GM12864 (cell line): ENCODE data around the gene SPDYC.
A peak's percentile ranks its signal among the peaks of the same experiment; 100 is the strongest.

Experiments
- DNase-seq: peaks from one replicate; pipeline ENCODE4 v3.0.0-alpha.2; 2011; ENCODE audit warnings: low read depth
- H3K4me3 ChIP-seq: 2 replicates; pipeline ENCODE4 v1.5.1; 2011; ENCODE audit warnings: mild to moderate bottlenecking, low read depth, low read length, control low read depth
- TF ChIP-seq, protein P1 (sequence below): IDR thresholded peaks from 2 replicates; pipeline ENCODE4 v1.5.1; 2011; ENCODE audit warnings: low read depth, mild to moderate bottlenecking, moderate library complexity, low read length, control low read depth, inconsistent platforms; ENCODE audit errors: missing control alignments

The SPDYC gene

DNA sequence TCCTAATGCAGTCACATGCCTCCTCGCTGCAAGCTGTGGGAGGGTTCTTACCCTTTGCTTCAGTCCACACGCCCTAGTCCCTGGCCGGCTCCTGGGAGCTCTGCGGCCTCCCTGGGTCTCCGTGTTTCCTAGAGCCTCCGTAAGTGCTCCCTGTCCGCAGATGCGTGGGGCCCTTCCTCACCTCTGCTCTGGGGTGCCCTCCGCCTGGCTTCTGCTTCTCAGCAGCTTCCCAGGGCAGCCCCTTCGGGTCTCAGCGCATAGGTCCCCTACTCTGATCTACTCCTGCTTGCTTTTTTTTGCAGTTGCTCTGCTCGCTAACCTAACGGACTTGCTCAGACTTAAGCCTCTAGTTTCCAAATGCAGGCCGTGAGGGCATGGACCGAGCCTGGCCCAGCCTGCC lies 34.1 kb downstream of the SPDYC start:
- DNase-seq = no peak
- H3K4me3 ChIP-seq = no peak overlapping the region
- TF ChIP-seq, protein P1, sequence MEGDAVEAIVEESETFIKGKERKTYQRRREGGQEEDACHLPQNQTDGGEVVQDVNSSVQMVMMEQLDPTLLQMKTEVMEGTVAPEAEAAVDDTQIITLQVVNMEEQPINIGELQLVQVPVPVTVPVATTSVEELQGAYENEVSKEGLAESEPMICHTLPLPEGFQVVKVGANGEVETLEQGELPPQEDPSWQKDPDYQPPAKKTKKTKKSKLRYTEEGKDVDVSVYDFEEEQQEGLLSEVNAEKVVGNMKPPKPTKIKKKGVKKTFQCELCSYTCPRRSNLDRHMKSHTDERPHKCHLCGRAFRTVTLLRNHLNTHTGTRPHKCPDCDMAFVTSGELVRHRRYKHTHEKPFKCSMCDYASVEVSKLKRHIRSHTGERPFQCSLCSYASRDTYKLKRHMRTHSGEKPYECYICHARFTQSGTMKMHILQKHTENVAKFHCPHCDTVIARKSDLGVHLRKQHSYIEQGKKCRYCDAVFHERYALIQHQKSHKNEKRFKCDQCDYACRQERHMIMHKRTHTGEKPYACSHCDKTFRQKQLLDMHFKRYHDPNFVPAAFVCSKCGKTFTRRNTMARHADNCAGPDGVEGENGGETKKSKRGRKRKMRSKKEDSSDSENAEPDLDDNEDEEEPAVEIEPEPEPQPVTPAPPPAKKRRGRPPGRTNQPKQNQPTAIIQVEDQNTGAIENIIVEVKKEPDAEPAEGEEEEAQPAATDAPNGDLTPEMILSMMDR = no peak

DNA sequence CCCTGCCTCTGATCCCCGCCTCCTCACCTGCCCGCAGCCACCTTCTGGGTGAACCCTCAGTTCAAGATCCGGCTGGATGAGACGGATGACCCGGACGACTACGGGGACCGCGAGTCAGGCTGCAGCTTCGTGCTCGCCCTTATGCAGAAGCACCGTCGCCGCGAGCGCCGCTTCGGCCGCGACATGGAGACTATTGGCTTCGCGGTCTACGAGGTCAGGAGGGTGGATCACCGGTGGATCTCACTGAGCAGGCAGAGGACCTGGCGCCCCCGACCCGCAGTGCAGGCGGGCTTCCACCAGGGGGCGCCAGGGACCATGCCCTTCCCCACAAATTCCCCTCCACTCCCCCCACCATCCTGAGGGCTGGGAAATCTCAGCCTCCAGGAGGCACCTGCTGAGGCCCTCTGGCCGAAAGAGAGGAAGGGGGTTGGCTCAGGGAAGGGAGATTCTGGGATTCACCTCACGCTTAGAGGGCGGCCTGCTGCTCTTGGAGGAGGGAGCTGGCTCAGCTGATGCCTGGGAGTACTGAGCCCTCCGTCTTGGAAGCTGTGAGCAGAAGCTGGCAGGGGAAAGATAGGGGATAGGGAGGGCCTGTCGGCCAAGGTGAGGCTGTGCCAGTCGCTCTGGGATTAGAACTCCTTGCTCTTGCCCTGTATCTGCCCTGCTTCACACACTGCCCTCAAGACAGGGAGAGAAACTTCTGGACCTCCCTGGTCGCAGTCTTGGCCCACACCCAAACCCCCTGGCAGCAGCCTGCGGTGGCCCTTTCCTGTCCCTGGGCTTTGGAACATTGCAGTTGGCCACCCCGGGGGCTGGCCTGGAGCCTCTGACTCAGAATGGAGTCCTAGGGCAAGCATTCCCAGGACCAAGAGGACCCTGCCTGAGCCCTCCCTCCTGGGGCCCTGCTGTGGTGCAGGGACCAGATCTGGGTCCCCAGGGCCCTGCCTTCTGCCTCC lies 34.9 kb downstream of the SPDYC start:
- no peak for DNase-seq
- TF ChIP-seq, protein P1 = peak; percentile 91
- H3K4me3 ChIP-seq = no peak overlapping the region

DNA sequence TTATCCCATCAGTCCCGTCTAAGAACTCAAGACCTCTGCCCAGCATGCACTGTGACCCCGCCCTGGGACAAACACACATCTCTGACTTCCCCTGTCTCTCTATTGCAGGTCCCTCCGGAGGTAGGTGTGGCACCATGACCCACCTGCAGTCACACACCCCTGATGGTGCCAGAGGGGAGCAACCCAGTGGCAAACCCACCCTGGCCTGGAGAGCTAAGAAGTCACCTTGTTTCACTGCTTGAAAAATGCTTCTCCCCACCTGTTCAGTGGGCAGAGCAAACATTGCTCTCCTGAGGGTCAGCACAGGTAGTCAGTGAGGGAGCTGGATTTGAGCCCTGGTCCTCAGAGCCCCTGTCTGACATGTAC lies 35.6 kb downstream of the SPDYC start:
- TF ChIP-seq, protein P1 = no peak
- DNase-seq = no peak
- H3K4me3 ChIP-seq = no peak overlapping the region

DNA sequence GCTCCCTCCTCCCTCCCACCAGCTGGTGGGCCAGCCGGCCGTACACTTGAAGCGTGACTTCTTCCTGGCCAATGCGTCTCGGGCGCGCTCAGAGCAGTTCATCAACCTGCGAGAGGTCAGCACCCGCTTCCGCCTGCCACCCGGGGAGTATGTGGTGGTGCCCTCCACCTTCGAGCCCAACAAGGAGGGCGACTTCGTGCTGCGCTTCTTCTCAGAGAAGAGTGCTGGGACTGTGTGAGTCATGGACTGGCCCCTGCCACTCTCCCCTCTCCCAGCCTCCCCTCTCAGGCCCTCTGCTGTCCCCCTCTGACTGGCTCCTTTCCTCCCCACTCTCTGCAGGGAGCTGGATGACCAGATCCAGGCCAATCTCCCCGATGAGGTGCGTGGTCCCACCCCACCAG lies 36.4 kb downstream of the SPDYC start:
- no peak overlapping the region for H3K4me3 ChIP-seq
- TF ChIP-seq, protein P1 = no peak
- DNase-seq = no peak

DNA sequence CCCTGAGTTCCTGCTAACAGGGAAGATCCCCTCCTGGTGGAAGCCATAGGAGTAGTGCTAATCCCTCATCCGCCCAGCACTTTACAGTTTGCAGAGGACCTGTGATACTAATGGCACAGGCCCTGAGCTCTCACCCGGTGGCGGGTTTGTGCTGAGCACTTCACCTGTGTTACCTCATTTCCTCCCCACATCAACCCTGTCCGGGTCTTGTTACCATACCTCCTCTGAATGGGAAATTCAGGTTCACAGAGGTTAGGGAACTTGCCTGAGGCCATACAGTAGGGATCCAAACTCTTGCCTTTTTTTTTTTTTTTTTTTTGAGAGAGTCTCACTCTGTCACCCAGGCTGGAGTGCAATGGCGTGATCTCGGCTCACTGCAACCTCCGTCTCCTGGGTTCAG lies 36.9 kb downstream of the SPDYC start:
- no peak overlapping the region for H3K4me3 ChIP-seq
- TF ChIP-seq, protein P1 = no peak
- no peak for DNase-seq

DNA sequence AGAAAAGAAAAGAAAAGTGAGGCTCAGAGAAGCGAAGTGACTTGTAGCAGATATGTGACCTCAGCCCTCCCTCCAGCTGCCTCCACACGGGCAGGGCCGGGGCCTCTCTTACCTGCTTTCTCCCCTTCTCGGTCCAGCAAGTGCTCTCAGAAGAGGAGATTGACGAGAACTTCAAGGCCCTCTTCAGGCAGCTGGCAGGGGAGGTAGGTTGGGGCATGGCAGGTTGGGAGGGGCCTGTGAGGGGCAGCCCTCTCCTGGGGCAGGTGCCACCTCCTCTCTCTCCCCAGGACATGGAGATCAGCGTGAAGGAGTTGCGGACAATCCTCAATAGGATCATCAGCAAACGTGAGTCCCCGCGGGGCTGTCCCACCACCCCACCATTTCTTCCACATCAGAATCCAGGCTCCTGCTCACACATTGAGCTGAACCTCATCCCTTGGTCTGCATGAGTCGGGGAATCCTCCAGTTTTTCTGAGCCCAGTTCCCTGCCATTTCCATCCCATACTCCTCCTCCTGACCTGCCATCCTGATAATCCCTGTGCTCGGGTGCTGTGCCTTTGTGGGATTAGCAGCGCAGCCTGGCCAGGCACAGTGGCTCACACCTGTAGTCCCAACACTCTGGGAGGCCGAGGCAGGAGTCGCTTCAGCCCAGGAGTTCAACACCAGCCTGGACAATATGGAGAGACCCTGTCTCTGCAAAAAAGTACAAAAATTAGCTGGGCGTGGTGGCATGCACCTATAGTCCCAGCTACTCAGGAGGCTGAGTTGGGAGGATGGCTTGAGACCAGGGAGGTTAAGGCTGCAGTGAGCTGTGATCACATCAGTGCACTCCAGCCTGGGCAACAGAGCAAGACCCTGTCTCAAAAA lies 38.1 kb downstream of the SPDYC start:
- no peak for DNase-seq
- TF ChIP-seq, protein P1 = no peak
- no peak overlapping the region for H3K4me3 ChIP-seq
